Measurements from ENCODE around the gene IFT20. TPM values are rescaled to one million over a fixed set of nuclear protein-coding genes. Genes with fewer than 3 reads are reported as not detected.

The IFT20 gene
- total RNA-seq, 2 donors from 2014 or later = 37.4 to 38.4 TPM

DNA sequence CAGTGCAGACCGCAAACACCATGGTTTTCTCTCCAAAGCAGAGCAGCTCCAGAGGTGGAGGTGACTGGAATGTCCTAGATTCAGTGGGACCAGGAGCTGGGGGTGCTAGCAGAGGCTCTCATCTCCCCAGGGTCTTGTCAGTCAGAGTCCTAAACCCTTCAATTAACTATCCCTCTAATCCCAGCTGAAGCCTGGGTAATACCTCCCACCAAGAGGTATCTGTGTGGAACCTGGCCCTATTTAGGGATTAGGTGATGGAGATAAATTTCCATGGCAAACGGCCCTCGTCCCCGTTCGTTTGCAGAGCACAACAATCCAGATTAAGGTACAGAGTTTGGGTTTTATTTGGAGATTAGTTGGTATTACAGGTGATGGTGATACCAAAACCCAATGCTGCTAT is 27.9 kb upstream of the IFT20 start:
- DNase-seq (ENCODE audit: low spot score) = no peak
- Histone ChIP-seq H3K27me3 (replicated peaks; ENCODE audit: insufficient read depth) (no peaks in the 10 kb centered on the region), H3K4me3 (no peak overlapping the region), H3K4me1 (ENCODE audit: control insufficient read depth in 1 of 2, low read depth in 2 of 2) (peaks cover 3 to 4% of the 10 kb centered on the region in 2 donors), H3K36me3 (peaks cover 52% of the 10 kb centered on the region), H3K27ac (no peak overlapping the region), H3K9me3 (no peaks in the 10 kb centered on the region)
- ATAC-seq (ENCODE audit: insufficient number of reproducible peaks, low FRiP score, low read depth) = no peak
- TF ChIP-seq, protein P1, sequence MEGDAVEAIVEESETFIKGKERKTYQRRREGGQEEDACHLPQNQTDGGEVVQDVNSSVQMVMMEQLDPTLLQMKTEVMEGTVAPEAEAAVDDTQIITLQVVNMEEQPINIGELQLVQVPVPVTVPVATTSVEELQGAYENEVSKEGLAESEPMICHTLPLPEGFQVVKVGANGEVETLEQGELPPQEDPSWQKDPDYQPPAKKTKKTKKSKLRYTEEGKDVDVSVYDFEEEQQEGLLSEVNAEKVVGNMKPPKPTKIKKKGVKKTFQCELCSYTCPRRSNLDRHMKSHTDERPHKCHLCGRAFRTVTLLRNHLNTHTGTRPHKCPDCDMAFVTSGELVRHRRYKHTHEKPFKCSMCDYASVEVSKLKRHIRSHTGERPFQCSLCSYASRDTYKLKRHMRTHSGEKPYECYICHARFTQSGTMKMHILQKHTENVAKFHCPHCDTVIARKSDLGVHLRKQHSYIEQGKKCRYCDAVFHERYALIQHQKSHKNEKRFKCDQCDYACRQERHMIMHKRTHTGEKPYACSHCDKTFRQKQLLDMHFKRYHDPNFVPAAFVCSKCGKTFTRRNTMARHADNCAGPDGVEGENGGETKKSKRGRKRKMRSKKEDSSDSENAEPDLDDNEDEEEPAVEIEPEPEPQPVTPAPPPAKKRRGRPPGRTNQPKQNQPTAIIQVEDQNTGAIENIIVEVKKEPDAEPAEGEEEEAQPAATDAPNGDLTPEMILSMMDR (IDR thresholded peaks at IDR 0.05) = no peak

- TF ChIP-seq, protein P1 (IDR thresholded peaks at IDR 0.05) = no peak
- Histone ChIP-seq H3K4me3 (peak overlapping the region; percentile 98), H3K36me3 (peaks cover 58% of the 10 kb centered on the region), H3K27ac (peak overlapping the region; percentile 78 to 91), H3K4me1 (ENCODE audit: control insufficient read depth in 1 of 2, low read depth in 2 of 2) (peaks cover 12 to 21% of the 10 kb centered on the region in 2 donors), H3K9me3 (no peaks in the 10 kb centered on the region), H3K27me3 (replicated peaks; ENCODE audit: insufficient read depth) (no peaks in the 10 kb centered on the region)
- DNase-seq (ENCODE audit: low spot score) (no peak), ATAC-seq (ENCODE audit: insufficient number of reproducible peaks, low FRiP score, low read depth) (peak; percentile 25)
These were observed 22.6 kb upstream of the IFT20 start for GRCh38 chr17:28357901-28358197.

DNA sequence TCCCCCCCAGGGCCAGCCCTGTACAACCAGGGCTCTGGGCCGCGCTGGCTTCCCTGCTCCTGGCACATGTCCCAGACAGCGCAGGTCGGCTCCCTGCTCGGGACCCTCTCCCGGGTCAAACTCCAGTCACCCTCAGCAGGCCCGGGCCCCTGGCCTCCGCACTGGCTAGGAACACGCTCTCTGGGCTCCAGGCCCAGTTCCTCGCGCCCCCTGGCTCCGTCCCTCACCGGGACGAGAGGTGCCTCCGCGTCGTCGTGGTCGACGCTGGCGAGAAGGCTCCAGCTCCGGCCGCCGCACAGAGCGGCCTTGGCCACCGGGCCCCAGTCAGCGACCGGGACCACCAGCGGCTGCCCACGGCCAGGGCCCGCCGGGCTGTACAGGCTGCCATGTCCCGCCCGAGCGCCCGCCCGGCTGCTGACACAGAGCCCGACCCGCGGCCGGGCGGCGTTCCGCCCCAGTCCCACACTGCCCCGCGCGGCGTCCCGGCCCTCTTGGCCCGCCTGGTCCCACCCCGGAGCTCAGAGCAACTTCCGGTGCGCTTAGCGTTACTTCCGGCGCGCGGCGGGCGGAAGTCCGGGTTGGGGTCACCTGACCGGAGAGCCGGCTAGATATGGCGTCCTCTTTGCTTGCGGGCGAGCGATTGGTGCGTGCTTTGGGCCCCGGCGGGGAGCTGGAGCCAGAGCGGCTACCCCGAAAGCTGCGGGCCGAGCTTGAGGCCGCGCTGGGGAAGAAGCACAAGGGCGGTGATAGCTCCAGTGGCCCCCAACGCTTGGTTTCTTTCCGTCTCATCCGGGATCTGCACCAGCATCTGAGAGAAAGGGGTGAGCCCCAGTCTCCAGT is 22.0 kb upstream of the IFT20 start, which contains the start of gene POLDIP2:
Gene POLDIP2, minus strand, starts transcription at position 467 of the 840 bp plus-strand sequence. Its CDS starts 79 bp downstream, at position 388.
- Histone ChIP-seq H3K27ac (peak within 1 kb of the TSS; percentile 78 to 91), H3K9me3 (no peaks in the 10 kb centered on the region), H3K4me1 (ENCODE audit: control insufficient read depth in 1 of 2, low read depth in 2 of 2) (peaks cover 12 to 21% of the 10 kb centered on the region in 2 donors), H3K36me3 (peaks cover 58% of the 10 kb centered on the region), H3K27me3 (replicated peaks; ENCODE audit: insufficient read depth) (no peaks in the 10 kb centered on the region), H3K4me3 (peak within 1 kb of the TSS; percentile 98)
- TF ChIP-seq, protein P1 (IDR thresholded peaks at IDR 0.05) = peak; percentile 9
- DNase-seq (ENCODE audit: low spot score) (peak; percentile 72), ATAC-seq (ENCODE audit: insufficient number of reproducible peaks, low FRiP score, low read depth) (peak; percentile 95)

DNA sequence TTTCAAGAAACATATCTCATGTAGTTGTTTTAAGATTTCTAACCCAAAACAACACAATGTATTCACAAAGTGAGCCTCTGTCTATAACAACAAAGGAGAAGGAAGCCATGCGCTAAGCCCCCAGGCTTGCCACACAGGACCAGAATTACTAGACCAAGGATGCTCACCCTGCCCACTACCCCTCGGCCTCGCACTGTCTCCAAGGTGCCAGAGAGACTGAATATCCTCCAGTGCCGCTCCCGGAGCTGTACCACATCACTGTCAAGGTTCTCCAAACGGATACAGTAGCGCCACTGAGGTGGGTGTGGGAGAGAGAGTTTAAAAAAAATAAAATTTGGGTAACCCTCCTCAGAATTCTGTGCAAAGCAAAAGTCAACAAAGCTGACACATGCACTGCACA is 15.0 kb upstream of the IFT20 start:
- H3K27ac ChIP-seq = no peak overlapping the region
- DNase-seq (ENCODE audit: low spot score) (no peak), ATAC-seq (ENCODE audit: insufficient number of reproducible peaks, low FRiP score, low read depth) (no peak)
- TF ChIP-seq, protein P1 (IDR thresholded peaks at IDR 0.05) = no peak
- no peak overlapping the region for H3K4me3 ChIP-seq
- no peaks in the 10 kb centered on the region for H3K27me3 ChIP-seq (replicated peaks; ENCODE audit: insufficient read depth)
- H3K4me1 ChIP-seq (ENCODE audit: control insufficient read depth in 1 of 2, low read depth in 2 of 2) = peaks cover 32 to 38% of the 10 kb centered on the region in 2 donors
- peaks cover 61% of the 10 kb centered on the region for H3K36me3 ChIP-seq
- no peaks in the 10 kb centered on the region for H3K9me3 ChIP-seq

- no peak overlapping the region for H3K4me3 ChIP-seq
- H3K36me3 ChIP-seq = peaks cover 55% of the 10 kb centered on the region
- ATAC-seq (ENCODE audit: insufficient number of reproducible peaks, low FRiP score, low read depth) = no peak
- H3K4me1 ChIP-seq (ENCODE audit: control insufficient read depth in 1 of 2, low read depth in 2 of 2) = peaks cover 39 to 47% of the 10 kb centered on the region in 2 donors
- DNase-seq (ENCODE audit: low spot score) = no peak
- no peaks in the 10 kb centered on the region for H3K27me3 ChIP-seq (replicated peaks; ENCODE audit: insufficient read depth)
- peak overlapping the region in 1 of 2 donors; percentile 73 for H3K27ac ChIP-seq
- H3K9me3 ChIP-seq = no peaks in the 10 kb centered on the region
- TF ChIP-seq, protein P1 (IDR thresholded peaks at IDR 0.05) = no peak
These were observed 13.7 kb upstream of the IFT20 start for GRCh38 chr17:28348979-28349378.

Data from thoracic aorta (tissue), 2 donors.